MG63 (cell line): ENCODE results near the gene SULT1E1. TPM values are rescaled to one million over a fixed set of nuclear protein-coding genes. Genes with fewer than 3 reads are reported as not detected.
"Not testable (repeated sequence)": the region's sequence is repeated elsewhere in the genome, so short reads cannot be mapped to it uniquely, and the experiment has no call there.

ENCODE experiments used
- DNase-seq: peaks from one replicate; pipeline ENCODE4 v3.0.0-alpha.2; 2020
- H3K27me3 ChIP-seq: fragments of 250-450 bp; sonication (Bioruptor Pico); 2 replicates; pipeline ENCODE4 v1.5.1; 2020; ENCODE audit warnings: mild to moderate bottlenecking, moderate library complexity
- H3K36me3 ChIP-seq: fragments of 250-450 bp; sonication (Bioruptor Pico); 2 replicates; pipeline ENCODE4 v1.5.1; 2020; ENCODE audit warnings: mild to moderate bottlenecking, moderate library complexity
- H3K4me3 ChIP-seq: fragments of 250-450 bp; sonication (Bioruptor Pico); 2 replicates; pipeline ENCODE4 v1.5.1; 2020; ENCODE audit warnings: mild to moderate bottlenecking, moderate library complexity
- H3K9me3 ChIP-seq: fragments of 250-450 bp; sonication (Bioruptor Pico); 2 replicates; pipeline ENCODE4 v1.5.1; 2020; ENCODE audit warnings: mild to moderate bottlenecking, moderate library complexity
- total RNA-seq: library from RNA; depleted of rRNA; stranded (reverse); fragments of >200 nt; shearing (Covaris generic); gene quantifications from 2 replicates; pipeline ENCODE4 v1.2.3, GENCODE V29; 2014; ENCODE audit warnings: low replicate concordance; rRNA removed

SULT1E1 gene
- total RNA-seq, 1 experiment from 2014 or later, result not detected

GRCh38 chr4:69825056-69825455 is 34.9 kb downstream of the SULT1E1 start:
- not testable (repeated sequence) for H3K9me3 ChIP-seq, H3K36me3 ChIP-seq, DNase-seq, H3K27me3 ChIP-seq
- H3K4me3 ChIP-seq, result peak overlapping the region; percentile 46

- peak; percentile 19 for DNase-seq
Measured at GRCh38 chr4:69823481-69824186, 36.3 kb downstream of the SULT1E1 start.

GRCh38 chr4:69823048-69823447 is 36.9 kb downstream of the SULT1E1 start:
- no peak overlapping the region for H3K4me3 ChIP-seq
- H3K27me3 ChIP-seq, result no peaks in the 10 kb centered on the region
- no peak for DNase-seq
- no peaks in the 10 kb centered on the region for H3K36me3 ChIP-seq
- H3K9me3 ChIP-seq, result no peaks in the 10 kb centered on the region

More at GRCh38 chr4:69823481-69824186, 36.3 kb downstream of the SULT1E1 start:
- no peaks in the 10 kb centered on the region for H3K36me3 ChIP-seq
- H3K9me3 ChIP-seq, result no peaks in the 10 kb centered on the region
- H3K4me3 ChIP-seq, result no peak overlapping the region
- no peaks in the 10 kb centered on the region for H3K27me3 ChIP-seq

- no peak for DNase-seq
- Histone ChIP-seq H3K9me3 (no peaks in the 10 kb centered on the region), H3K27me3 (no peaks in the 10 kb centered on the region), H3K36me3 (no peaks in the 10 kb centered on the region), H3K4me3 (no peak overlapping the region)
Measured at GRCh38 chr4:69822198-69822597, 37.7 kb downstream of the SULT1E1 start.

GRCh38 chr4:69818060-69818639 is 41.8 kb downstream of the SULT1E1 start:
- DNase-seq, result no peak
- H3K27me3 ChIP-seq, result no peaks in the 10 kb centered on the region

GRCh38 chr4:69816236-69816635 is 43.7 kb downstream of the SULT1E1 start:
- Histone ChIP-seq H3K36me3 (no peaks in the 10 kb centered on the region), H3K27me3 (no peaks in the 10 kb centered on the region), H3K4me3 (no peak overlapping the region), H3K9me3 (no peaks in the 10 kb centered on the region)
- no peak for DNase-seq

More at GRCh38 chr4:69818060-69818639, 41.8 kb downstream of the SULT1E1 start:
- no peaks in the 10 kb centered on the region for H3K36me3 ChIP-seq
- H3K4me3 ChIP-seq, result no peak overlapping the region
- H3K9me3 ChIP-seq, result no peaks in the 10 kb centered on the region

GRCh38 chr4:69813628-69814027 is 46.3 kb downstream of the SULT1E1 start:
- no peaks in the 10 kb centered on the region for H3K9me3 ChIP-seq
- H3K27me3 ChIP-seq, result no peaks in the 10 kb centered on the region
- H3K4me3 ChIP-seq, result no peak overlapping the region
- no peak for DNase-seq
- H3K36me3 ChIP-seq, result no peaks in the 10 kb centered on the region

GRCh38 chr4:69811166-69811565 is 48.8 kb downstream of the SULT1E1 start:
- H3K36me3 ChIP-seq, result no peaks in the 10 kb centered on the region
- no peak overlapping the region for H3K4me3 ChIP-seq
- no peak for DNase-seq
- H3K27me3 ChIP-seq, result no peaks in the 10 kb centered on the region
- H3K9me3 ChIP-seq, result no peaks in the 10 kb centered on the region

GRCh38 chr4:69800599-69800998 is 59.3 kb downstream of the SULT1E1 start:
- Histone ChIP-seq H3K27me3 (no peaks in the 10 kb centered on the region), H3K4me3 (no peak overlapping the region), H3K36me3 (no peaks in the 10 kb centered on the region), H3K9me3 (no peaks in the 10 kb centered on the region)
- peak; percentile 32 for DNase-seq

GRCh38 chr4:69799337-69799736 is 60.6 kb downstream of the SULT1E1 start:
- Histone ChIP-seq H3K4me3 (no peak overlapping the region), H3K9me3 (no peaks in the 10 kb centered on the region), H3K36me3 (no peaks in the 10 kb centered on the region), H3K27me3 (no peaks in the 10 kb centered on the region)
- no peak for DNase-seq

GRCh38 chr4:69793732-69794131 is 66.2 kb downstream of the SULT1E1 start:
- no peaks in the 10 kb centered on the region for H3K9me3 ChIP-seq
- no peak for DNase-seq
- H3K27me3 ChIP-seq, result no peaks in the 10 kb centered on the region
- H3K36me3 ChIP-seq, result no peaks in the 10 kb centered on the region
- no peak overlapping the region for H3K4me3 ChIP-seq

Other genes with a start within 250 kb of the SULT1E1 start
- gene UGT2A2, start 220.5 kb downstream of the SULT1E1 start, total RNA-seq, result not detected in 2 replicates
- gene UGT2A1, start 206.9 kb downstream of the SULT1E1 start, total RNA-seq, result not detected in 2 replicates
- gene SULT1B1, start 99.5 kb downstream of the SULT1E1 start, total RNA-seq, result 0.03 TPM in 1 of 2 replicates, not detected in the other
- not detected in 2 replicates for gene CSN1S1, start 70.9 kb upstream of the SULT1E1 start, total RNA-seq
- not detected in 2 replicates for gene CSN2, start 105.6 kb upstream of the SULT1E1 start, total RNA-seq
- gene STATH, start 135.8 kb upstream of the SULT1E1 start, total RNA-seq, result not detected in 2 replicates
- gene HTN3, start 168.3 kb upstream of the SULT1E1 start, total RNA-seq, result not detected in 2 replicates
- not detected in 2 replicates for gene HTN1, start 190.3 kb upstream of the SULT1E1 start, total RNA-seq